K562 (cell line): Measurements from ENCODE around the gene PARD3B. TPM values are rescaled to one million over a fixed set of nuclear protein-coding genes. Genes with fewer than 3 reads are reported as not detected.

Experiments
- ATAC-seq: fragments of 200-7000 bp; cut with Tn5 transposase; 3 replicates; pipeline ENCODE4 v1.9.1; 2020; ENCODE audit warnings: moderate library complexity
- BruUV-seq: library from RNA; stranded (reverse); fragments of 400-500 nt; replicated peaks from 2 replicates; lab custom pipeline; 2021; lab: Mats Ljungman, UMichigan
- CTCF ChIA-PET: fragments of 300-600 bp; formaldehyde crosslinking; extraction: SDS; loops from one replicate; lab custom pipeline; 2021; ENCODE audit warnings: low intra/inter-chr PET ratio; lab: Yijun Ruan, JAX
- POLR2A ChIA-PET: fragments of 300-600, 350-650 bp; sonication (Branson Sonifier 250); formaldehyde crosslinking; extraction: SDS; loops from one replicate; lab custom pipeline; 2021; ENCODE audit warnings: antibody characterized with exemption, inconsistent platforms; lab: Yijun Ruan, JAX
- DNase-seq, 4 experiments: peaks; one replicate each; pipeline versions ENCODE4 v3.0.0 to v3.0.0-alpha.2; 2011 to 2018; ENCODE audit warnings: low spot score in 3 of 4, mixed read lengths in 3 of 4; ENCODE audit errors: extremely low read depth in 1 of 4
- FAIRE-seq: peaks from 2 replicates; lab custom pipeline; 2011; peaks lifted over from hg19 to GRCh38; lab: Jason Lieb, UNC
- H2AFZ ChIP-seq: 2 replicates; pipeline ENCODE4 v1.6.0; 2011; ENCODE audit warnings: low read depth, low read length, control low read depth, inconsistent platforms
- H3K27ac ChIP-seq: fragments of 200-600 bp; 3 replicates; pipeline ENCODE4 v1.8.0; 2011; ENCODE audit warnings: low read depth, mild to moderate bottlenecking, control low read depth, inconsistent platforms, low read length, moderate library complexity, mixed read lengths; ENCODE audit errors: extremely low read depth
- H3K27me3 ChIP-seq, 2 experiments: fragments of 300-600 bp in 1 of 2; 2 replicates in 1 of 2; 3 replicates in 1 of 2; pipeline versions ENCODE4 v1.6.0 to v1.8.0; 2011; ENCODE audit warnings: inconsistent platforms in 2 of 2, low read length in 2 of 2, mild to moderate bottlenecking in 1 of 2, mixed read lengths in 1 of 2, moderate library complexity in 1 of 2; ENCODE audit not compliant: control insufficient read depth in 2 of 2, insufficient read depth in 2 of 2
- H3K36me3 ChIP-seq: fragments of 300-600 bp; 3 replicates; pipeline ENCODE4 v1.8.0; 2011; ENCODE audit warnings: mild to moderate bottlenecking, low read length, inconsistent platforms; ENCODE audit not compliant: control insufficient read depth, insufficient read depth
- H3K4me1 ChIP-seq, 2 experiments: fragments of 200-600 bp in 1 of 2; replicated peaks in 1 of 2; 2 replicates in 1 of 2; 3 replicates in 1 of 2; pipeline versions ENCODE4 v1.5.1 to v1.8.0; 2011; ENCODE audit warnings: inconsistent platforms in 2 of 2, low read length in 2 of 2, mild to moderate bottlenecking in 1 of 2, mixed read lengths in 1 of 2, moderate library complexity in 1 of 2; ENCODE audit not compliant: control insufficient read depth in 2 of 2, insufficient read depth in 2 of 2
- H3K4me2 ChIP-seq: 2 replicates; pipeline ENCODE4 v1.6.1; 2011; ENCODE audit warnings: low read length, control low read depth, inconsistent platforms, mixed read lengths; ENCODE audit not compliant: insufficient read depth
- H3K4me3 ChIP-seq: fragments of 200-600 bp; sonication (generic), shearing (Covaris generic); 2 replicates; pipeline ENCODE4 v1.5.1; 2016; ENCODE audit warnings: control low read depth, inconsistent platforms
- H3K79me2 ChIP-seq: fragments of 200-600 bp; 3 replicates; pipeline ENCODE4 v1.8.0; 2011; ENCODE audit warnings: low read length, inconsistent platforms; ENCODE audit not compliant: control insufficient read depth, insufficient read depth
- H3K9ac ChIP-seq, 2 experiments: 2 replicates each; pipeline versions ENCODE4 v1.6.0 to v1.6.1; 2011; ENCODE audit warnings: low read depth in 2 of 2, low read length in 2 of 2, control low read depth in 1 of 2, inconsistent platforms in 1 of 2, mild to moderate bottlenecking in 1 of 2, mixed read lengths in 1 of 2; ENCODE audit not compliant: insufficient read depth in 1 of 2
- H3K9me1 ChIP-seq: one replicate; pipeline ENCODE4 v1.6.0; 2011; ENCODE audit warnings: inconsistent platforms, mild to moderate bottlenecking, low read length, moderate library complexity; ENCODE audit not compliant: control insufficient read depth, insufficient read depth
- H3K9me3 ChIP-seq: replicated peaks from 2 replicates; pipeline ENCODE4 v1.5.1; 2011; ENCODE audit warnings: low read depth, low read length, inconsistent platforms; ENCODE audit not compliant: control insufficient read depth, insufficient read depth
- H4K20me1 ChIP-seq: replicated peaks from 2 replicates; pipeline ENCODE4 v1.6.1; 2011; ENCODE audit warnings: low read length, inconsistent platforms, mixed read lengths; ENCODE audit not compliant: control insufficient read depth, insufficient read depth
- ATF2 ChIP-seq: sonication (generic); formaldehyde crosslinking; IDR thresholded peaks from 2 replicates; pipeline ENCODE4 v1.8.1; 2022; ENCODE audit warnings: missing genetic modification reagents
- CHD7 ChIP-seq: fragments of 200-600 bp; sonication (generic); IDR thresholded peaks from one replicate; pipeline ENCODE4 v1.6.1; 2012; ENCODE audit warnings: mild to moderate bottlenecking, low read depth, low read length, inconsistent platforms
- SAP30 ChIP-seq: fragments of 200-600 bp; sonication (generic); IDR thresholded peaks from 2 replicates; pipeline ENCODE4 v1.6.1; 2012; ENCODE audit warnings: borderline replicate concordance, low read depth, mild to moderate bottlenecking, moderate library complexity, low read length, control low read depth, inconsistent platforms; ENCODE audit not compliant: insufficient read depth, poor library complexity, severe bottlenecking
- TFE3 ChIP-seq: fragments of 450-650 bp; formaldehyde crosslinking; IDR thresholded peaks from 2 replicates; pipeline ENCODE4 v1.4.0; 2020; ENCODE audit warnings: mild to moderate bottlenecking, mixed read lengths
- TRIM25 ChIP-seq: fragments of 450-650 bp; IDR thresholded peaks from 2 replicates; pipeline ENCODE4 v1.7.0; 2016; ENCODE audit warnings: borderline replicate concordance
- WGBS: fragments of 100-300 bp; shearing (Covaris generic); methylation state at CpG from one replicate; pipeline ENCODE4 v1.1.6; 2016; ENCODE audit warnings: low coverage, mixed read lengths; ENCODE audit not compliant: insufficient coverage; ENCODE audit errors: missing lambda C conversion rate; 5-methylcytosine and 5-hydroxymethylcytosine counted together
- in situ Hi-C: fragments of 300-500 bp; cut with MboI; formaldehyde crosslinking; loops from 4 replicates; pipeline ENCODE4 v1.15.0; 2018; ENCODE audit warnings: inconsistent platforms, mixed read lengths
- intact Hi-C: fragments of 100-400 bp; cut with micrococcal nuclease; formaldehyde crosslinking; loops from 2 replicates; pipeline ENCODE4 v1.14.2; 2022
- polyA plus RNA-seq, 8 experiments: library from polyadenylated mRNA; depleted of rRNA in 4 of 8; stranded (reverse) in 5 of 8; unstranded in 3 of 8; fragments of >200 nt; fragmentation: Nextera tagmentation in 2 of 8; fragmentation: Illumina TruSeq in 1 of 8; extraction: Ambion mirVana in 2 of 8; extraction: Trizol in 1 of 8; gene quantifications; 2 replicates each; pipeline versions ENCODE4 v1.2.1 to v1.2.3, GENCODE V29; 2011 to 2014; ENCODE audit warnings: inconsistent platforms in 1 of 8, missing spikeins in 1 of 8
- total RNA-seq, 7 experiments: library from RNA; depleted of rRNA in 6 of 7; stranded (reverse); fragments of >200 nt in 6 of 7; fragmentation: Illumina TruSeq in 2 of 7; extraction: Trizol in 2 of 7; gene quantifications; 2 replicates each; pipeline versions ENCODE4 v1.2.1 to v1.2.3, GENCODE V29; 2011 to 2021; ENCODE audit warnings: low replicate concordance in 1 of 7

PARD3B gene
- total and polyA plus RNA-seq, 9 of the 15 experiments (the other 6 are each of a cell fraction or from before 2014, with no cell fraction given), result 0.15 to 3.0 (median 1.1) TPM

GRCh38 chr2:204670756-204671155, 125.5 kb downstream of the PARD3B start:
- Histone ChIP-seq H3K4me1 (no peaks in the 10 kb centered on the region; a peak in 1 of 5 replicates), H3K79me2 (no peaks in the 10 kb centered on the region), H3K36me3 (no peaks in the 10 kb centered on the region), H3K4me3 (no peak overlapping the region), H4K20me1 (no peaks in the 10 kb centered on the region), H2AFZ (no peak overlapping the region), H3K9ac (no peak overlapping the region), H3K4me2 (no peak overlapping the region), H3K27me3 (no peaks in the 10 kb centered on the region; a peak in 1 of 5 replicates), H3K9me1 (no peaks in the 10 kb centered on the region), H3K27ac (no peak overlapping the region), H3K9me3 (no peaks in the 10 kb centered on the region)
- FAIRE-seq (no peak), ATAC-seq (no peak), DNase-seq (no peak)
- ChIA-PET CTCF (no interaction called here), POLR2A (no interaction called here)
- intact Hi-C loops, result no loop called here
- 16% methylated on average over 3 of the region's 4 CpGs for WGBS
- in situ Hi-C loops, result no loop called here
- BruUV-seq, result no TSS peak
- TF ChIP-seq SAP30 (no peak), CHD7 (no peak), TRIM25 (no peak), TFE3 (CRISPR knock-in tag) (no peak), ATF2 (CRISPR knock-in tag) (no peak)
